OCI-LY7 (cell line): ENCODE measurements around the gene C3orf18. TPM values are rescaled to one million over a fixed set of nuclear protein-coding genes. Genes with fewer than 3 reads are reported as not detected.

Source experiments
- BruUV-seq: library from RNA; stranded (reverse); fragments of 400-500 nt; replicated peaks from 2 replicates; lab custom pipeline; 2021; lab: Mats Ljungman, UMichigan
- CTCF ChIA-PET: fragments of 300-600 bp; sonication (Branson Sonifier 250); formaldehyde crosslinking; loops from one replicate; lab custom pipeline; 2022; ENCODE audit warnings: antibody characterized with exemption; ENCODE audit not compliant: unreplicated experiment; lab: Charles Lee
- POLR2A ChIA-PET: fragments of 300-600 bp; sonication (Branson Sonifier 250); formaldehyde crosslinking; loops from one replicate; lab custom pipeline; 2022; ENCODE audit warnings: antibody characterized with exemption; lab: Charles Lee
- DNase-seq: peaks from one replicate; pipeline ENCODE4 v3.0.0-alpha.2; 2015; ENCODE audit warnings: low spot score
- H2AFZ ChIP-seq: fragments of 200-600 bp; sonication (generic), shearing (Covaris generic); 2 replicates; pipeline ENCODE4 v1.6.1; 2014; ENCODE audit warnings: mild to moderate bottlenecking, antibody characterized with exemption, low read length, moderate library complexity
- H3K27ac ChIP-seq: fragments of 200-600 bp; sonication (generic); 2 replicates; pipeline ENCODE4 v1.5.1; 2014; ENCODE audit warnings: mixed run types, low read depth, mild to moderate bottlenecking, moderate library complexity, low read length, inconsistent platforms; ENCODE audit not compliant: poor library complexity, severe bottlenecking
- H3K36me3 ChIP-seq: fragments of 200-600 bp; sonication (generic); 2 replicates; pipeline ENCODE4 v1.6.1; 2014; ENCODE audit warnings: mild to moderate bottlenecking, antibody characterized with exemption, low read length, moderate library complexity, mixed read lengths; ENCODE audit not compliant: insufficient read depth
- H3K4me1 ChIP-seq: fragments of 200-600 bp; sonication (generic); 2 replicates; pipeline ENCODE4 v1.5.1; 2014; ENCODE audit warnings: mild to moderate bottlenecking, low read length; ENCODE audit not compliant: insufficient read depth, poor library complexity, severe bottlenecking
- H3K4me2 ChIP-seq: fragments of 200-600 bp; sonication (generic); 2 replicates; pipeline ENCODE4 v1.6.1; 2014; ENCODE audit warnings: mild to moderate bottlenecking, low read length
- H3K4me3 ChIP-seq: fragments of 200-600 bp; sonication (generic); 2 replicates; pipeline ENCODE4 v1.5.1; 2014; ENCODE audit warnings: mild to moderate bottlenecking, low read depth, low read length; ENCODE audit not compliant: poor library complexity, severe bottlenecking
- H3K79me2 ChIP-seq: fragments of 200-600 bp; sonication (generic); 2 replicates; pipeline ENCODE4 v1.6.1; 2016; ENCODE audit warnings: low read depth, mild to moderate bottlenecking, low read length, moderate library complexity, mixed read lengths; ENCODE audit not compliant: insufficient read depth
- H3K9me2 ChIP-seq: fragments of 200-600 bp; sonication (generic); 2 replicates; pipeline ENCODE4 v1.6.1; 2016; ENCODE audit warnings: mild to moderate bottlenecking, low read length, mixed read lengths; ENCODE audit not compliant: insufficient read depth
- H3K9me3 ChIP-seq: fragments of 200-600 bp; sonication (generic); 2 replicates; pipeline ENCODE4 v1.6.1; 2014; ENCODE audit warnings: mild to moderate bottlenecking, mixed run types, low read length, mixed read lengths
- H4K20me1 ChIP-seq: fragments of 200-600 bp; sonication (generic); 2 replicates; pipeline ENCODE4 v1.6.1; 2014; ENCODE audit warnings: mild to moderate bottlenecking, antibody characterized with exemption, low read length, moderate library complexity, mixed read lengths; ENCODE audit not compliant: insufficient read depth
- CTCF ChIP-seq: fragments of 200-600 bp; sonication (generic); conservative IDR thresholded peaks from 2 replicates; pipeline ENCODE4 v1.5.1; 2014; ENCODE audit warnings: mild to moderate bottlenecking, antibody characterized with exemption, low read length, moderate library complexity, mixed read lengths
- EZH2phosphoT487 ChIP-seq: fragments of 200-600 bp; sonication (generic); IDR thresholded peaks from 2 replicates; pipeline ENCODE4 v1.6.1; 2018; ENCODE audit warnings: low read depth, borderline replicate concordance, mild to moderate bottlenecking, mixed run types, antibody characterized with exemption, low read length, moderate library complexity, mixed read lengths
- intact Hi-C: fragments of 100-400 bp; cut with micrococcal nuclease; formaldehyde crosslinking; loops from one replicate; pipeline ENCODE4 v1.10.0; 2022; ENCODE audit not compliant: unreplicated experiment
- total RNA-seq, 2 experiments: library from RNA; depleted of rRNA in 1 of 2; stranded (reverse); fragments of >200 nt in 1 of 2; shearing (Covaris generic) in 1 of 2; gene quantifications; 2 replicates each; pipeline ENCODE4 v1.2.3, GENCODE V29; 2014 to 2022

C3orf18 gene
- total RNA-seq, 2 experiments from 2014 or later: 8.0 to 9.5 TPM

GRCh38 chr3:50584391-50584790 is 16.8 kb upstream of the C3orf18 start:
- H3K4me1 ChIP-seq: no peaks in the 10 kb centered on the region
- ChIA-PET POLR2A (no interaction called here), CTCF (no interaction called here)
- H2AFZ ChIP-seq: no peak overlapping the region
- no peak overlapping the region for H3K4me2 ChIP-seq
- H3K9me2 ChIP-seq: no peaks in the 10 kb centered on the region
- no peaks in the 10 kb centered on the region for H4K20me1 ChIP-seq
- TF ChIP-seq CTCF (no peak), EZH2phosphoT487 (no peak)
- no peak for DNase-seq
- BruUV-seq: TSS peak; percentile 38
- no peak overlapping the region for H3K27ac ChIP-seq
- no peaks in the 10 kb centered on the region for H3K79me2 ChIP-seq
- no peak overlapping the region for H3K4me3 ChIP-seq
- H3K9me3 ChIP-seq: no peaks in the 10 kb centered on the region
- intact Hi-C loops: no loop called here
- no peaks in the 10 kb centered on the region for H3K36me3 ChIP-seq

GRCh38 chr3:50583897-50584296 is 16.4 kb upstream of the C3orf18 start:
- no peaks in the 10 kb centered on the region for H3K4me1 ChIP-seq

More at GRCh38 chr3:50583897-50584296, 16.4 kb upstream of the C3orf18 start:
- no peak for TF ChIP-seq EZH2phosphoT487
- no peak for TF ChIP-seq CTCF
- no peaks in the 10 kb centered on the region for H3K9me2 ChIP-seq
- ChIA-PET POLR2A (no interaction called here), CTCF (no interaction called here)
- no peaks in the 10 kb centered on the region for H4K20me1 ChIP-seq
- H3K79me2 ChIP-seq: no peaks in the 10 kb centered on the region
- BruUV-seq: no TSS peak
- intact Hi-C loops: no loop called here
- no peak overlapping the region for H3K4me3 ChIP-seq
- H3K36me3 ChIP-seq: no peaks in the 10 kb centered on the region
- DNase-seq: no peak
- H3K4me2 ChIP-seq: no peak overlapping the region
- H2AFZ ChIP-seq: no peak overlapping the region
- no peaks in the 10 kb centered on the region for H3K9me3 ChIP-seq
- no peak overlapping the region for H3K27ac ChIP-seq
